Measurements from ENCODE around the gene GPC3.

The GPC3 gene

DNA sequence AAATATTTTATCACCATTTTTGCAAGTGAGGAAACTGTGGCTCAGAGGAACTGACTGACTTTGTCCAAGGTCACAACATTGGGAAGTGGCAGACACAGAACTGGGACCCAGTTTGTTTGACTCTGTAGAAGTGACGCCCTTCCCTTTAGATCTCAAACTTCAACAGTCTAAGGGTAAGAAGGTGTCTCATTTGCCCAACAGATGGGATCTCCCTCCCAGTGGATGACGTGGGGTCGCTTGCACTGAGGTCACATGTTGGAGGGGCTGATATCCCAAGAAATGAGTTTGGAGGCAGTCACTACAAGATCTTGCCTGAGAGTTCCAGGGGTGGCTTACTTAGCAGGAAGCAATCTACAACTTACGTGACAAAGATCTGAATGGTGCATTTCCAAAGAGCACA is 397.6 kb downstream of the GPC3 start:
- no peak for DNase-seq

DNA sequence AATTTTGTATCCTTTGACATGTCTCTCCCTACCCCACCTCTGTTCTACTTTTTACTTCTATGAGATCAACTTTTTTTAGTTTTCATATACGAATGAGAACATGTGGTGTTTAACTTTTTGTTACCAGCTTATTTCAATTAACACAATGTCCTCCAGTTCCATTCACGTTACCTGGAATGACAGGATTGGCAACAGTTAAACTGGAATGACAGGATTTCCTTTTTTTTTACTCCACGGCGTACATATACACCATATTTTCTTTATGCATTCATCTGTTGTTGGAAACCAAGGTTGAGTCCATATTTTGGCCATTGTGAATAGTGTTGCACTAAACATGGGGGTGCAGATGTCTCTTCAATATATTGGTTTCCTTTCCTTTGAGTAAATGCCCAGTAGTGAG is 398.3 kb downstream of the GPC3 start:
- DNase-seq = no peak

DNA sequence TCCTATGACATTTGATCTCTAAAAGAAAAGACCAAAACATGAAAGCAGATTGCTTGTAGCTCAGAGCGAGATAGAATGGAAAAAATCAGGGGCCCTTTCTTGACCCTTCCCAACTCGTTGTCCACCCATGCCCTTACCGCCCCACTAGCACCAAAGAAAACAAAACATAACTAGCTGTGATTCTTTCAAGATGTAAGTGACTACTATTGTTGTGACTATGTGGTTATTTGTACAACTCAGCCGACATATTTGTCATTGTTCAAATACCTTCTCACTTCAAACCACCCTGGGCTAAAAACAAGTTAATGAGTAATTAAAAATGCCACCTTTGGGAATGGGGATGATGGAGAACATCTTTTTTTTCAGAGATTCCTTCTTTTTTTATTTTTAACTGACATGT is 399.0 kb downstream of the GPC3 start:
- DNase-seq = no peak

DNA sequence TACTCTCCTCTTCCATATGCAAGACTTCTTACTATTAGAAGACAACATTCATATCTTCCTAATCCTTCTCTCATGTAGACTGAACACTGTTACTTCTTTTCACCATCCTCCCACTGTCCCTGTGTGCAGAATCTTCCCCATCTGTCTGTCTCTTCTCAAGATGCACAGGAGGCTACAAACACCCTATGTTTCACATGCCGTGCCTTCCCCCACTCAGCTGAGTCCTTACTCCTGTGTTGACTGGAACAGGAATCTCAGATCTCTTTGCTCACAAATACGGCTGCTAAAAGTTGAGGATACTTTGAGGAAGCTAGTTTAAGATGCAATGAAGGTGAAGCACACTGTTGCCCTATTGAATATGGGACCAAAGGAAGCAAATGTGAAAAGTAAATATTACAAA is 401.6 kb downstream of the GPC3 start:
- DNase-seq = no peak

DNA sequence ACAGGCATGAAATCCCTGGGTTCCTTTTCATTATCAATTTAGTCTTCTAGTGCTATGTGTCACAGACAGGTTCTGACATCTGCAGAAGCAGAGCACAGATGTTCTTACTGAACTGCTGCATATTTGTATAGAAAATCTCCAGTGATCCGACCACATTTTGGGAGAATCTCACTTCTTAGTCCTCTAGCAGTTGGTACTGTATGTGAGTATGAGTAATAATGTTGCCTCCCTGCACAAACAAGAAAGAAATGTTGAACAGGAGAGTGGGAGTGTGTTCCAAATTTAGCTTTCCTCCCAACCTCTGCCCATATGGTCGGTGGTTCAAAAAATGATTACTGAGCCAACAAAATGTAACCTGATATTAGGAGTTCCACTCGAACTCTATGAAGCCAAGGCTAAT is 404.8 kb downstream of the GPC3 start:
- DNase-seq = no peak

DNA sequence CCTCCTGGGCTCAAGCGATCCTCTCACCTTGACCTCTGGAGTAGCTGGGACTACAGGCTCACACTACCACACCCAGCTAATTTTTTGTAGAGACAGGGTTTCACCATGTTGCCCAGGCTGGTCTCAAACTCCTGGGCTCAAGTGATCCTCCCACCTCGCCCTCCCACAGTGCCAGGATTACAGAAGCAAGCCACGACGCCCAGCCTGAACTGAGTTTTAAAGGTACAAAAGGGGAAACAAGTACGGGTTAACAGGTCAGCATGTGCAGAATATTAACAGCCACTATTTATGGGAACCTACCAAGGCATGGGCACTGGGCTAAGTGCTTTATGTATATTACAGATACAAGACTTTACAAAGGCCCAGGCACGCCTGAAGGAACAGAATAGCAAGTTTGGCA is 405.8 kb downstream of the GPC3 start:
- DNase-seq = no peak

DNA sequence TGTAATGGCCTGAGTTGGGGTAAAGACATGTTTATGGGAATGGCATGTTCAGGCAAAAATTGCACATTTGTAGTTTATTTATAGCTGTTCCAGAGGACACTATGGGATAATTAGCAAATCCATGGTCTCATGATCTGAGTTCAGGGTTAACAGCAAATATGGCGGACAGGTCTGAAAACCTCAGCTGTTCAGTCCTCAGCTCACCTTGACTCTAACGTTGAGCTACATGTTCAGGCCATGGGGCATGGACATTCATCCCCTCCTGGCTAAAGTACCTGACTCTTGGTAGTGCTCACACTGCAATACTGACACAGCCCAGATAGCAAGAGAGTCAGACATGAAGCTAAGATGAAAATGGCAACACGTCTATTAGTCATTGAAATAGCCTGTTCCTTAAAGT is 408.5 kb downstream of the GPC3 start:
- no peak for DNase-seq

DNA sequence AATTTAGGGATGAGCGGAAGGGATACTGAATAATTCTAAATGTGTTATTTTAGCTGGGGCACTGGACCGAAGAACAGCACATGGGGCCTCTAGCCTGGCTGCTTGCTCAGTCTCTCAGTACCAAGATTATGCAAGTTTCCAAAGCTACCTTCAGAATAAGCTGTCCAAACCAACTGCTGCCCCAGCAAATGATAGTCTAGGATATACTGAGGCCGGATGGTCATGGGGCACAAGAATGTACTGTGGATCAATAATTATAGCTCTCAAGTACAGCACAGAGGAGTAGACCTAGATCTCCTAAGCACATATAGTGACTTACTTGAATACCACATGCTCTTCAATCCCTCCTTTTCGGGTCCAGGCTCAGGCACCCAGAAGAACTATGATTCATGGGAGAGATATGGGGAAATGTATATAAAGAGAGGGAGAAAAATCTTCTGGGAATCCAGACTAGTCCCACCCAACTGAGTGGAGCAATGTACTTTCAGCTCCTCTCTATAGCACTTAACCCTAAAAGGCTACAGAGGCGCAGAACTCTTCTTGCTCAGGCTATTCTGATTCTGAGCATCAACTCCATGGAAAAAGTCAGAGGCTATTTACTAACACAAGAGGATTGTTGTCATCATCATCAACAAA is 409.8 kb downstream of the GPC3 start:
- DNase-seq = no peak

DNA sequence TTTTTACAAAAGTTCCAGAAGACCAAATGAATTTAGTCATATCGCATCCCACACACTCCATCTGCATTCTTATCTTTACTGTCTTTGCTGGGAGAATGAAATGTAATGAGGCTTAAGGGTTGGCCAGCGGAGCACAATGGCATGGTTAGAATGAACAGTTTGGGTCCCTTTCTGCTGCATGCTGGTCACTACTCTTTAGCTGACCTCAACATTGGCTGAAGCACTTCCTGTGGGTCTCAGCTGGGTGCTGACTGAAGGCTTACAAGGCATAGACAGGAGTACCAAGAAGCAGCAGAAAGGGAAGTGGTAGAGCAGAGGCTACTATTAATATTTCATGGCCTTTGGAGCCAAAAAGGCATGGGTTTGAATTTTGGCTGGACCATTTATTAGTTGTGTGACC is 410.7 kb downstream of the GPC3 start:
- DNase-seq = no peak

DNA sequence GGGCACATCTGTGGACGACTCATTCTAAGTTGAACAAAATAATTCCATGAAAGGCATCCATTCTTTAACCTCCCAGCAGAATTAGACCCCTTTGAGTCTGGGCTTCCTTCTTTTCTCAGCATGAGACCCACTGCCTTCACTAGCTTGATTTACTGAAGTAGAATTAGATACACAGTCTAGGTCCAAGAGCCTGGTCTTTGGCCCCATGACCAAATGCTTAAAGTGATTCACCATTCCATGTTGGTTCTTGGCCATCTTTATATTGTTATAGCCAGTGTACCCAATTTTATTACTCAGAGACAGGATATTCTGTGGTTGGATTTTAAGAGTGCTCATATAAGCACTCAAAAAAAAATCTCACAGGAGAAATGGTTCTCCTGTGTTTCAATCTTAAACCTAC is 414.8 kb downstream of the GPC3 start:
- no peak for DNase-seq

DNA sequence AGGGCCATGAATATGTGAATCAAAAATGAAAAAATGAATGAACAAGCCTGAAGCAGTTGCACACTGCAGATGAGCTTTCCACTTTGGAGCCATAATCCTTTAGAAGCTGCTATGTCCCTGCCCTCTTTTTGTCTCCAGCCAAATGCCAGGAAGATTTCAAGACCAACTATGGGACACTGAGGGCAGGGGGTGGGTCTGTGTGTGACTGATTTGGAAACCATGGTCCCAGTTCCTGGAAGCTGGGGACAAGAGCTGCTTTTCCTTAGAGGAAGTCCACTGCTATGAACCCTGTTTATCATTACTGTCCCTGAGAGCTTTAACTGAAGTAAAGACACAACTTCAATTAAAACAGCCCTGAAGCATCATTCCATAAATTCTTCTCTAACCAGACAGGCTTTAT is 416.2 kb downstream of the GPC3 start:
- DNase-seq = no peak

DNA sequence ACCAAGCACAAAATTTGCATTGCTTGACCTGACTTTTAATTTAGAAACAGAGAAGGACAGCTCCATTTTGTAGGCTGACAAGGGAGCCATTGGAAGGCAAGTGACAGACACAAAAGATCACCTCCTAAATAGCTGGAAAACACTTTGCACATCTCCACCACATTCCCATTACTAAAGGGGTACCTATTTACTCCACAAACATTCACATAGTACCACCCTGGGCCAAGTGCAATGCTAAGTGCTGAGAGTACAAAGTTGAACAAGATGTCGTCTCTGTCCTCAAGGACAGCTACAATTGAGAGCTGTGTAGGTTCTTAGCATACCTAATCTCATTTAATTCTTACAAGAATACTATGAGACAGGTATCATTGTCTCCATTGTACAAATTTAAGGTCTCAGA is 417.3 kb downstream of the GPC3 start:
- DNase-seq = no peak

DNA sequence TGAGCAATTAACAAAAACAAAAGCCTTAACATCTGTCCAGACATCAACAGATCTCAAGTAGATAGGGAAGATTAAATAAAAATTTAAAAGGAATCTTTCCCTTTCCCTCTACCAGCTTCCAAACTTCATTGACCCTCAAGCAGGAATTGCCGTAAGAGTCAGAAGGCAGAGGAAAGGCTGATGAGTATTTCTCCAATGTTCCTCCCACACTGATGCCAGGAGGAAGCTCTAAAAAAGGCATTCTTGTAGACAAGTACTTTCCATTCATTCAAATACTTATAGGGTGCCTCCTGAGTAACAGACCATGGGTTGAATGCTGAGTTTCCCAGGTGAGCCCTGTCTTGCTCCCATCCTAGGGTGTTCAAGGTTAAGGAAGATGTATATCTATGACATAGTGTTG is 418.5 kb downstream of the GPC3 start:
- no peak for DNase-seq

DNA sequence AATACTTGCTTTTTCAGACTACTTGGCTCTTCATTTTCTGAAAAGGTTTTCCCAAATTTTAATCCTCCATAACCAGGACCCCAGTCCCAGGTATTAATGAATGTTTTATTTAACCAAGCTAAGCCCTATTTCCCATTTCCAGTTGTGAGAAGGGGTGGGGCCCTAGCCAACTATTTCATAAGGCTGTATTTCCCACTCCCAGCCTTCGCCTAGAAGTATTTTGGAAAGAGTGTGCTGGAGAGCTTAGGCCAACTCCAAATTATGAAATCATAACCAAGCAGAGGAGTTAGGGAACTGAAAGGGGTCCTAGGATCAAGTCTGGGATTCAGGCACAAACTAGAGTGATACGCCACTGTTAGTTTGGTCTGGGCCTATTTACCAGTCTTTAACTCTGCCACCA is 421.7 kb downstream of the GPC3 start:
- DNase-seq = no peak

DNA sequence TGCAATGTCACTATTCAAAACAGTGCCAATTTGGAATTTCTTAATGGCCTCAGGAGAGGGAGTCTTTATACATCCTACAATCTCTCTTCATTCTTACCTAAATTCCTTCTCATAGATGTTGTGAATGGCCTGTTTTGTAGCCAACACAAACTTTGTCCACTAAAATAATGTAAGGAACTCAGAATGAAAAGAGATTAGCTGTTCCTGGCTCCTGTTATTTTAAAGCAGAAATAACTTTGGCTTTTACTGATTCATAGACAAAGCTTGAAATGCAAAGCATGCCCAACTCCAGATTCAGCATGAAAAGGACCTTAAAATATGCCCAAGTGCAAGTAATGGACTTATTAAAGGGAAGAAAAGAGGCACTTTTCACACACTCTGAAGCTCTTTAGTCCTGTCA is 424.1 kb downstream of the GPC3 start:
- DNase-seq = no peak

DNA sequence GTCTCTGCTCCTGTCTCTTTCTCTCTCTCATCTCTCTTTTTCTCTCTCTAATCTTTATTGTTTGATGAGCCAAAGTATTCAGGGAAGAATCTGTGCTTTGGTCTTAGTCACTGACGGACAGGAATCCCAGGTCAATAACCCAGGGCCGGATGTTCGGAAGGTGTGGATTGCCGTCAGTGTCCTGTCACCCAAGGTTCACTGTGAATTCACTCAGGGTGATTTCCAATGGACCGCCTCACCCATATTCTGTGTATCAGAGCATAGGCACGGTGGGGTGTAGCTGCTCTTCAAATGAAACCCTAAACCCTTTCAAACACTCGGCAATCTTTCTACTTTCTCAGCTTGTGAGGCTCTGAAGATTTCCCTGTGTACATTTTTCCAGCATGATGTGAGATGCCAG is 425.5 kb downstream of the GPC3 start:
- DNase-seq = no peak

DNA sequence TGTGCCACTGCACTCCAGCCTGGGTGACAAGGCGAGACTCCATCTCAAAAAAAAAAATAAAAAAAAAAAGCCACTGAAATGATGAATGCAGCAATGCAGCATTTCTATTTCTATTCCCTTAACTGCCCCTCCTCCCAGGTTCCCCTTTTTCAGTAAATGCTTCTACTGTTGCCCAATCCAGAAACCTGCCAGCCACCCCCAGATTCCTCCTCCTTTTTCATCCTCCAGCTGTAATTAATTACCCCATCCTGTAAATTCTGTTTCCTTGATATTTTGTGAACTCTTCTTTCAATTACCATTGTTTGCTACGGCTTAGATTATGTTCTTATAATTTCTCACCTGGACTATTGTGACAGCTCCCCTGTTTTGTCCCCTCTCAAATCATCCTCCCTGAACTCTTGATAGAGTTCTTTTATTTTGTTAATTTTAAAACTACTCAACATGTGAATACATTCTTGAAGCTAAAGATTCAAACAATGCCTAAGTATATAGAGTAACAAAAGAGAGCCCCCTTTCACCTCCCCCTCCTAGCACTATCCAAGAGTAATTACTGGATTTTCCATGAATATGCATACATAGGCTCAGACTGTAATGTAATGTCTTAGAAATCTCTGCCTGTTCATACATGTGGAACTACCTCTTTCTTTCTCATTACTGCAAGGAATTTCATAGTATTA is 429.5 kb downstream of the GPC3 start:
- no peak for DNase-seq

DNA sequence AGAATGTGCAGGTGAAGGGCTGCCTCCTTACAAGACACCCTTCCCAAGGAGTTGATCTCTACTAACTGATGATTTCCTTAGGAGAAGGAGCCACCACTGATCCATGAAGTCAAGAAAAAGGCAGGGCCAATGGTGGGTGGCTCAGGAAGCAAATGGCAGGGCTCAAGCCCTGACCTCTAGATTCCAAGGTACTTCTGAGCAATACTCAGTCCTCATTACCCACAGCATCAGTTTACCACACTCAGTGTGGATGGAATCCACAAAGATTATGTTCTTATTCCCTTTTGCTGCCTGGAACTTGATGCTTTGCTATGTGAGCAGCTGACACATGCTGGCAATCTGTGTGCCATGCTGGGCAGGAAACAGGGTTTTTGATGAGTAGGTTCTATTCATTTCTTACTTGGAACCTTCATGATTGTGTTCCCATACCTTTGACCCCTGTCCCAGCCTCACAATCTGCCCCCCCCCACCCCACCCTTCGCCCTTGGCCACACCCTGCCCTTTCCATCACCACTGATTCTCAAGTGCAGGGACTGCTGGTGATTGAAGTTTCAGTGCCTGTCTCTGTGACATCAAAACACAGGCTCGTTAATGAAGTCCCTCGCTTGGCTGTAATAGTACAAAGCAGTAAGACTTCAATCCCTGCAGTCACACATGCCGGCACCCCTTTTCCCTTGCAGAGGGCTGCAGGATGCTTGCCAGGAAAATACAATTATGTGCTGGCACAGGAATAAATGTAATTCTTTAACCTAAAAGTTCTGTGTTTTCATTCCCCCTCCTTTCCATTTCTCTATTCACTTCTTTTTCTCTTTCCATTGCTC is 434.5 kb downstream of the GPC3 start:
- DNase-seq = no peak

DNA sequence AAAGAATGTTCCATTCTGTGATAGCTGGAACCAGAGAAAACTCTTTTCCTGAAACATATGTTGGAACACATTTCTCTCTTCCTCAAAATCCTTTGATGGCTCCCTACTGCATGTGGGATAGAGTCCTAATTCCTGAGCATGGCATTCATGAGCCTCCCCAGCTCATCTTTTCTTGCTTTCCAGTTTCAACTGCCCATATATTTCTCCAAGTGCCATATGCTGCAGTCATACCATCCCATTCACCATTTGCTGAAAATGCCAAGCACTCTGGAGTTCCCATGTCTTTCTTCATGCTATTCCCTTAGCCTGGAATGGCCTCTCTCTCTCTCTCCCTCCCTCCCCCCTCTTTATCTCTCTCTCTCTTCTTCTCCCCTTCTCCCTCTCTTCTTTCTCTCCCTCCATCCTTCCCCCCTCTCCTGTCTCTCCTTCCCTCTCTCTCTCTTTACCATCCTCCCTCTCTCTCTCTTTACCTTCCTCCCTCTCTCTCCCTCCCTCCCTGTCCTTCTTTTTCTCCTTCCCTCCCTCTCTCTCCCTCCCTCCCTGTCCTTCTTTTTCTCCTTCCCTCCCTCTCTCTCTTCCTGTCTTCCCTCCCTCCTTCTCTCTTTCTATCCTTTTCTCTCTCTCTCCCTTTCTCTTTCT is 436.0 kb downstream of the GPC3 start:
- no peak for DNase-seq

DNA sequence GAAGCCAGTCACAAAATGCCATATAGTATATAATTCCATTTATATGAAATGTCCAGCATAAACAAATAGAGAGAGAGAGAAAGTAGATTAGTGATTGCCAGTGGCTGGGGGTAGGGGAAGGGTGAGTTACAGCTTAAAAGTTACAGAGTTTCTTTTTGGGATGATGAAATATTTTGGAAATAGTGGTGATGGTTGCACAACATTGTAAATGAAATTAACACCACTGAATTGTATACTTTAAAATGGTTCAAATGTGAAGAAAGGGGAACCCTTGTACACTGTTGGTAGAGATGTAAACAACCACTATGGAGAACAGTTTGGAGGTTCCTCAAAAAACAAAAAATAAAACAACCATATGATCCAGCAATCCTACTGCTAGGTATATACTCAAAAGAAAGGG is 439.0 kb downstream of the GPC3 start:
- no peak for DNase-seq

DNA sequence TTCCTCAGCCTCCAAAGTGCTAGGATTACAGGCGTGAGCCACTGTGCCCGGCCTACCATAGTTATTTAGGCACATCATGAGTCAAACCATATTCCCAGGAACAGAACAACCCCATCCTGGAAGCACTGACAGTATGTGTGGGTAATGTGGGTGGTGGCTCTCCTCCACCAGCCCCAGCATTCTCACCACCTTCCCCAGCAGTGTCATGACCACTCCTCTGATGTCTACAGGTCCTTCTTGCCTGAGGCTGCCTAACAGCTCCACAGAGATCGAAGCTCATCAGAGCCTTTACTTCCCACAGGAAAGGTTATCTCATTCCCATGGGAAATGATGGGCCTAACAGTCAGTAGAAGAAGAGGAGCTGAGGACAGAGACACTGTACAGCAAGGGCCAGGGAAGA is 440.6 kb downstream of the GPC3 start:
- no peak for DNase-seq

DNA sequence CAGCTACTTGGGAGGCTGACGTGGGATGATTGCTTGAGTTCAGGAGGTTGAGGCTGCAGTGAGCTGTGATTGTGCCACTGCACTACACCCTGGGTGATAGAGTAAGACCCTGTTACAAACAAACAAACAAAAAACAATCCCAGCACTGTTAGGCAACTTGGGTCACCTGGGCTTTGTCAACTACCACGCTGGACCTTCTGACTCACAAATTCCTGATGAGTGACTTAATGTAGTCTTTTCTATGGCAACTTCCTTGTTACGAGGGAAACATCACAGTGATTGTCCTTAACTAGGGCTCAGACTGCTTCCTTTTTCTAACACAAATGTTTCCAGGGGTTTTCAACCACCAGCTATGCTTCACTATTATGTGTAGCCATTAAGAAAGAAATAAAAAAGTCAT is 441.3 kb downstream of the GPC3 start:
- no peak for DNase-seq

DNA sequence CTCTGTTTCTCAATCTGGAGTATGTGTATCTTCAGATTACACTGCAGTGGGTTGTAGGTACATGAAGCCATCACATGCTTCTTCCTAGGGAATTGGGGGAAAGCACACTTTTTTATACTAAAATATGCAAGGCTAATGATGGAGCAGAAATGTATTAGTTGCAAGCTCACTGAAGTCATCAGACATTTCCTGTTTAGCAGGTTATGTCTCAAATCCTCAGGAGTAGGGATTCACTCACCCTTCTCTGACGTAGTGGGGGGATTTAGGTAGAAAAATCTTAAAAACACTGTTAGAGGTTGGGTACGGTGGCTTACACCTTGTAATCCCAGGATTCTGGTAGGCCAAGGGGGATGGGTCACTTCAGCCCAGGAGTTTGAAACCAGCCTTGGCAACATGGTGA is 441.7 kb downstream of the GPC3 start:
- DNase-seq = no peak

DNA sequence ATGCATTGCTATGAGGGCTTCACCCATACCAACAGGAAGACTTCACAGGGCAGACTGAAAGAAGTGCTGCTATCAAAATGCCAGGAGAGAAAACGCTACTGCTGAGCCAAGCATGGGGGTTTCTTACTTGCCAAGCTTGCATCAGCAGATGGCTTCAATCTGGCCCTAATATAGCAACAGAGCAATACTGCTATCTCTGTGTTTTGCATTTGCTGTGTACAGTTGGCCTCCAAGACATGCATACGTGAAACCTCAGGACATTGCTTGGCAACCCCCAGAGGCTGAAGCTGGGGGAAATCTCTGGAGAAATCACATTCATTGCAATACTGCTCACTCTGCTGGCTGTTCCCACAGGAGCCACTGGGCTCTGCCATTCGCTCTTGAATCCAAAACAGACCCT is 442.9 kb downstream of the GPC3 start:
- no peak for DNase-seq

Data from stimulated activated CD4-positive, alpha-beta T cell treated with anti-CD3 and anti-CD28 coated beads, Interleukin-4, amount 100 ng/mL, for 4 hours (primary cell).